Stomach (tissue), 4 donors: ENCODE results near the gene RAB31.

Experiments used
- POLR2A ChIP-seq, 4 donors: fragments of 450-650 bp; IDR thresholded peaks; one replicate each; pipeline ENCODE4 v1.6.1; 2016; ENCODE audit warnings: antibody characterized with exemption in 4 of 4, control low read depth in 2 of 4, mild to moderate bottlenecking in 1 of 4, moderate library complexity in 1 of 4
- POLR2AphosphoS5 ChIP-seq, 3 donors: sonication (generic); formaldehyde crosslinking; IDR thresholded peaks; one replicate each; pipeline ENCODE4 v1.6.1; 2016; ENCODE audit warnings: antibody characterized with exemption in 3 of 3
- TF ChIP-seq, protein P1 (sequence below), 7 experiments: fragments of 450-650 bp in 4 of 7; fragments of 200-600 bp in 3 of 7; sonication (generic) in 3 of 7; IDR thresholded peaks; one replicate each; pipeline ENCODE4 v1.5.1; 2016 to 2019; ENCODE audit warnings: antibody characterized with exemption in 7 of 7, control low read depth in 2 of 7, mild to moderate bottlenecking in 1 of 7

DNA sequence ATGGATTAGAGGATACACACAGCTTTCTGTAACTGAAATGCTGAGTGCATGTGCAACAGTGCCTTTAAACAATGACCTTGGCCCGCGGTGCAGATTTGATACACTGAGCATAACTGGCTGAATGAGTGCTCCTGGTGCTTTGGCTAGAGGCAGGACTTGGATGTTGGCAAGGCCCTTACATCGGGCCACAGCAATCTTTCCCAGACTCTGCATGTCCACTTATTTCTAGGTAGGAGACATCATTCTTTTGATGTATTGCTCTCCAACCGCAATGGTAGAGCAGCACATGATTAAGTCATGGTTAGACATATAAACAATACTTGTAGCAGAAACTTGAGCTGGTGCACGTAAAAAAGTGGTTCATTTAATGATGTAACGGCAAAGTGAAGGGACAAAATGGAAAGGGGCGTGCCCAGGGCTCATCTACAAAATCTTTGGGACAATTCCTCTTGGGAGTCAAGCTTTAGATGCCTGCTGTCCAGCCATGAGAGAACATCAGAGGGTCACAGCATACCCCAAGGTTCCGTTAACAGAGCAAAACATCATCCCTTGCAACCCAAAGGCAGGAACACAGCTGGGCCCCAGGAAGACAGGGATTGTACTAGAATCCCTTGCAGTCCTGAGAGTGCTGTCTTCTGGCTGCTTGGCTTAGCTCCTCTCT, 43.4 kb downstream of the RAB31 start:
- TF ChIP-seq, protein P1, sequence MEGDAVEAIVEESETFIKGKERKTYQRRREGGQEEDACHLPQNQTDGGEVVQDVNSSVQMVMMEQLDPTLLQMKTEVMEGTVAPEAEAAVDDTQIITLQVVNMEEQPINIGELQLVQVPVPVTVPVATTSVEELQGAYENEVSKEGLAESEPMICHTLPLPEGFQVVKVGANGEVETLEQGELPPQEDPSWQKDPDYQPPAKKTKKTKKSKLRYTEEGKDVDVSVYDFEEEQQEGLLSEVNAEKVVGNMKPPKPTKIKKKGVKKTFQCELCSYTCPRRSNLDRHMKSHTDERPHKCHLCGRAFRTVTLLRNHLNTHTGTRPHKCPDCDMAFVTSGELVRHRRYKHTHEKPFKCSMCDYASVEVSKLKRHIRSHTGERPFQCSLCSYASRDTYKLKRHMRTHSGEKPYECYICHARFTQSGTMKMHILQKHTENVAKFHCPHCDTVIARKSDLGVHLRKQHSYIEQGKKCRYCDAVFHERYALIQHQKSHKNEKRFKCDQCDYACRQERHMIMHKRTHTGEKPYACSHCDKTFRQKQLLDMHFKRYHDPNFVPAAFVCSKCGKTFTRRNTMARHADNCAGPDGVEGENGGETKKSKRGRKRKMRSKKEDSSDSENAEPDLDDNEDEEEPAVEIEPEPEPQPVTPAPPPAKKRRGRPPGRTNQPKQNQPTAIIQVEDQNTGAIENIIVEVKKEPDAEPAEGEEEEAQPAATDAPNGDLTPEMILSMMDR (IDR thresholded peaks at IDR 0.05): no peak
- TF ChIP-seq POLR2A (IDR thresholded peaks at IDR 0.05): no peak
- TF ChIP-seq POLR2AphosphoS5 (IDR thresholded peaks at IDR 0.05): no peak
